Activated CD8-positive, alpha-beta memory T cell treated with anti-CD3 and anti-CD28 coated beads for 24 hours (primary cell): ENCODE results near the gene GNB5.
"Not testable (repeated sequence)": the region's sequence is repeated elsewhere in the genome, so short reads cannot be mapped to it uniquely, and the experiment has no call there.

Source experiments
- DNase-seq: peaks from one replicate; pipeline ENCODE4 v3.0.0-alpha.2; 2020

The GNB5 gene

GRCh38 chr15:52206446-52206845, 15.3 kb upstream of the GNB5 start:
- DNase-seq: no peak

- no peak for DNase-seq
Observed at GRCh38 chr15:52204657-52205056, 13.5 kb upstream of the GNB5 start.

- no peak for DNase-seq
Observed at GRCh38 chr15:52200831-52201365, 9.7 kb upstream of the GNB5 start.

GRCh38 chr15:52199271-52199670, 8.1 kb upstream of the GNB5 start:
- no peak for DNase-seq

- DNase-seq: no peak
Observed at GRCh38 chr15:52196891-52197290, 5.7 kb upstream of the GNB5 start.

GRCh38 chr15:52193791-52194190, 2.6 kb upstream of the GNB5 start:
- DNase-seq: no peak

GRCh38 chr15:52193321-52193720, 2.1 kb upstream of the GNB5 start:
- DNase-seq: no peak

GRCh38 chr15:52186651-52187486, 4.3 kb downstream of the GNB5 start:
- no peak for DNase-seq

- no peak for DNase-seq
Observed at GRCh38 chr15:52185151-52185561, 6.0 kb downstream of the GNB5 start.

GRCh38 chr15:52184721-52185120, 6.5 kb downstream of the GNB5 start:
- DNase-seq: no peak

GRCh38 chr15:52183562-52184173, 7.5 kb downstream of the GNB5 start:
- no peak for DNase-seq

GRCh38 chr15:52181938-52182780, 9.0 kb downstream of the GNB5 start:
- DNase-seq: no peak

- no peak for DNase-seq
Observed at GRCh38 chr15:52180851-52181450, 10.2 kb downstream of the GNB5 start.

GRCh38 chr15:52180196-52180835, 10.9 kb downstream of the GNB5 start:
- no peak for DNase-seq

- peak; percentile 91 for DNase-seq
Observed at GRCh38 chr15:52179278-52180195, 11.7 kb downstream of the GNB5 start.

GRCh38 chr15:52178765-52179164, 12.4 kb downstream of the GNB5 start:
- no peak for DNase-seq

GRCh38 chr15:52172869-52173268, 18.3 kb downstream of the GNB5 start:
- no peak for DNase-seq

GRCh38 chr15:52171807-52172206, 19.4 kb downstream of the GNB5 start:
- peak; percentile 24 for DNase-seq

GRCh38 chr15:52171386-52171785, 19.8 kb downstream of the GNB5 start:
- no peak for DNase-seq

GRCh38 chr15:52170199-52170598, 21.0 kb downstream of the GNB5 start:
- DNase-seq: not testable (repeated sequence)

- DNase-seq: not testable (repeated sequence)
Observed at GRCh38 chr15:52165494-52166131, 25.6 kb downstream of the GNB5 start.
